Endothelial cell of umbilical vein (primary cell): ENCODE data around the gene DGKB. TPM values are rescaled to one million over a fixed set of nuclear protein-coding genes. Genes with fewer than 3 reads are reported as not detected.

Experiments used
- BruUV-seq: library from RNA; stranded (reverse); fragments of 400-500 nt; replicated peaks from 2 replicates; lab custom pipeline; 2021; lab: Mats Ljungman, UMichigan
- CTCF ChIA-PET: fragments of 300-600, 350-600 bp; sonication (Branson Sonifier 250); formaldehyde crosslinking; loops from one replicate; lab custom pipeline; 2021; ENCODE audit warnings: antibody characterized with exemption, inconsistent platforms; lab: Charles Lee
- POLR2A ChIA-PET: fragments of 300-600, 350-600 bp; sonication (Branson Sonifier 250); formaldehyde crosslinking; loops from one replicate; lab custom pipeline; 2021; ENCODE audit warnings: antibody characterized with exemption, inconsistent platforms; lab: Charles Lee
- DNase-seq: peaks from one replicate; pipeline ENCODE4 v3.0.0-alpha.2; 2011; ENCODE audit warnings: low read depth, low spot score
- FAIRE-seq: peaks from 2 replicates; lab custom pipeline; 2011; peaks lifted over from hg19 to GRCh38; lab: Jason Lieb, UNC
- H2AFZ ChIP-seq: 2 replicates; pipeline ENCODE4 v1.6.0; 2012; ENCODE audit warnings: low read depth, low read length, control low read depth, inconsistent platforms
- H3K27ac ChIP-seq: 2 replicates; pipeline ENCODE4 v1.5.1; 2011; ENCODE audit warnings: low read depth, mild to moderate bottlenecking, control low read depth, low read length, moderate library complexity; ENCODE audit not compliant: insufficient read depth
- H3K27me3 ChIP-seq, 2 experiments: 2 replicates each; pipeline versions ENCODE4 v1.6.0 to v1.6.1; 2011; ENCODE audit warnings: low read length in 2 of 2, mixed read lengths in 1 of 2; ENCODE audit not compliant: control insufficient read depth in 2 of 2, insufficient read depth in 2 of 2
- H3K36me3 ChIP-seq, 2 experiments: 2 replicates in 1 of 2; 3 replicates in 1 of 2; pipeline ENCODE4 v1.5.1; 2011; ENCODE audit warnings: low read length in 2 of 2, mild to moderate bottlenecking in 1 of 2, moderate library complexity in 1 of 2; ENCODE audit not compliant: control insufficient read depth in 2 of 2, insufficient read depth in 2 of 2; ENCODE audit errors: extremely low read depth in 1 of 2
- H3K4me1 ChIP-seq: 3 replicates; pipeline ENCODE4 v1.5.1; 2011; ENCODE audit warnings: mild to moderate bottlenecking, low read length; ENCODE audit not compliant: control insufficient read depth, insufficient read depth; ENCODE audit errors: extremely low read depth
- H3K4me2 ChIP-seq: 2 replicates; pipeline ENCODE4 v1.6.1; 2011; ENCODE audit warnings: low read length, control low read depth, mixed read lengths; ENCODE audit not compliant: insufficient read depth
- H3K4me3 ChIP-seq, 3 experiments: fragments of 200-600 bp in 1 of 3; sonication (generic), shearing (Covaris generic) in 1 of 3; replicated peaks in 1 of 3; 2 replicates each; pipeline ENCODE4 v1.5.1; 2011 to 2016; ENCODE audit warnings: control low read depth in 3 of 3, low read length in 3 of 3, mild to moderate bottlenecking in 2 of 3, inconsistent platforms in 1 of 3, low read depth in 1 of 3, moderate library complexity in 1 of 3; ENCODE audit not compliant: insufficient read depth in 1 of 3
- H3K79me2 ChIP-seq: 2 replicates; pipeline ENCODE4 v1.6.0; 2012; ENCODE audit warnings: low read length, inconsistent platforms; ENCODE audit not compliant: control insufficient read depth, insufficient read depth
- H3K9ac ChIP-seq: replicated peaks from 2 replicates; pipeline ENCODE3; 2011; ENCODE audit warnings: low read length, control low read depth; ENCODE audit not compliant: insufficient read depth; ENCODE audit errors: extremely low read depth
- H3K9me1 ChIP-seq: replicated peaks from 3 replicates; pipeline ENCODE4 v1.6.0; 2011; ENCODE audit warnings: mild to moderate bottlenecking, low read length; ENCODE audit not compliant: control insufficient read depth, insufficient read depth; ENCODE audit errors: extremely low read depth
- H3K9me3 ChIP-seq: replicated peaks from 2 replicates; pipeline ENCODE4 v1.5.1; 2012; ENCODE audit warnings: low read length, inconsistent platforms; ENCODE audit not compliant: control insufficient read depth, insufficient read depth
- H4K20me1 ChIP-seq: replicated peaks from 2 replicates; pipeline ENCODE3; 2011; ENCODE audit warnings: mild to moderate bottlenecking, low read length; ENCODE audit not compliant: control insufficient read depth, insufficient read depth; ENCODE audit errors: extremely low read depth
- EZH2 ChIP-seq: IDR thresholded peaks from 2 replicates; pipeline ENCODE4 v1.6.1; 2012; ENCODE audit warnings: borderline replicate concordance, low read depth, mild to moderate bottlenecking, moderate library complexity, low read length, inconsistent platforms; ENCODE audit not compliant: severe bottlenecking
- GATA2 ChIP-seq: IDR thresholded peaks from 2 replicates; pipeline ENCODE4 v1.7.0; 2011; ENCODE audit warnings: low read depth, mild to moderate bottlenecking, moderate library complexity, mixed read lengths, low read length; ENCODE audit not compliant: insufficient read length, insufficient read depth
- JUN ChIP-seq: IDR thresholded peaks from 2 replicates; pipeline ENCODE4 v1.6.1; 2011; ENCODE audit warnings: borderline replicate concordance, low read depth; ENCODE audit not compliant: insufficient read length, insufficient read depth
- POLR2A ChIP-seq: IDR thresholded peaks from 2 replicates; pipeline ENCODE4 v1.6.1; 2012; ENCODE audit warnings: low read depth, mild to moderate bottlenecking, control low read depth, low read length
- POLR2AphosphoS5 ChIP-seq: IDR thresholded peaks from 2 replicates; pipeline ENCODE4 v1.6.1; 2012; ENCODE audit warnings: low read depth, mild to moderate bottlenecking, control low read depth, low read length, moderate library complexity; ENCODE audit not compliant: insufficient read depth
- dilution Hi-C: fragments of 300-500 bp; cut with MboI; formaldehyde crosslinking; loops from one replicate; pipeline ENCODE4 v1.15.0; 2019; ENCODE audit warnings: low sequenced_read_pairs; ENCODE audit not compliant: extremely low pct_ligation_motif_present
- intact Hi-C: fragments of 100-400 bp; cut with micrococcal nuclease; formaldehyde crosslinking; loops from one replicate; pipeline ENCODE4 v1.10.0; 2022
- polyA plus RNA-seq, 4 experiments: library from polyadenylated mRNA; depleted of rRNA in 3 of 4; stranded (reverse) in 3 of 4; unstranded in 1 of 4; fragments of >200 nt; gene quantifications; 2 replicates each; pipeline versions ENCODE4 v1.2.1 to v1.2.3, GENCODE V29; 2011 to 2012; ENCODE audit warnings: missing spikeins in 1 of 4
- total RNA-seq: library from RNA; stranded (reverse); gene quantifications from 2 replicates; pipeline ENCODE4 v1.2.3, GENCODE V29; 2021
- TF ChIP-seq, protein P1 (sequence below), 2 donors: IDR thresholded peaks; 1 replicate in 1 of 2; 2 replicates in 1 of 2; pipeline ENCODE4 v1.5.1; 2011; ENCODE audit warnings: low read length in 2 of 2, mild to moderate bottlenecking in 2 of 2, moderate library complexity in 2 of 2, control low read depth in 1 of 2, inconsistent platforms in 1 of 2, low read depth in 1 of 2; ENCODE audit not compliant: insufficient read depth in 1 of 2; ENCODE audit errors: extremely low read depth in 1 of 2
- TF ChIP-seq, protein P2 (sequence below): IDR thresholded peaks from 2 replicates; pipeline ENCODE4 v1.6.1; 2011; ENCODE audit not compliant: insufficient read depth, insufficient read length

Gene DGKB
- total and polyA plus RNA-seq, 2 donors (not counting 3 experiments of a cell fraction or from before 2014, with no cell fraction given) = not detected

DNA sequence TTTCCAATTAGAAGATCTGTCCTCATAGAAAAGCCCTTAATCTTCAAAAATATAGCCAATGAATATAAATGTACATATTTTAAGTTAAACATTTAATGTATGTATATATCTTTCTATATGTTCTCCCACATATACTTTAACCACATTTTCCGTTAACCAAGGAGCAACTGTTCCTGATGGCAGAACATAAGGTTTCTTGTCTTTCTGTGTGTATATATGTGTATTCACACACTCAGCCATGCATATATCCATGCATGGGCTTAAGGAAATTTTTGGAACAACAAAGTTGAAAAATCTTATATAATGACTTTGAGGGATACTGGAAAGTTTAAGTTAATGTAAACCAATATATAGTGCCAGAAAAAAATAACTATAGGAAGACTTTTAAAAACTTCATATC is 274.0 kb downstream of the DGKB start:
- TF ChIP-seq GATA2 = no peak
- TF ChIP-seq POLR2AphosphoS5 = no peak
- no peak for TF ChIP-seq EZH2
- TF ChIP-seq, protein P1, sequence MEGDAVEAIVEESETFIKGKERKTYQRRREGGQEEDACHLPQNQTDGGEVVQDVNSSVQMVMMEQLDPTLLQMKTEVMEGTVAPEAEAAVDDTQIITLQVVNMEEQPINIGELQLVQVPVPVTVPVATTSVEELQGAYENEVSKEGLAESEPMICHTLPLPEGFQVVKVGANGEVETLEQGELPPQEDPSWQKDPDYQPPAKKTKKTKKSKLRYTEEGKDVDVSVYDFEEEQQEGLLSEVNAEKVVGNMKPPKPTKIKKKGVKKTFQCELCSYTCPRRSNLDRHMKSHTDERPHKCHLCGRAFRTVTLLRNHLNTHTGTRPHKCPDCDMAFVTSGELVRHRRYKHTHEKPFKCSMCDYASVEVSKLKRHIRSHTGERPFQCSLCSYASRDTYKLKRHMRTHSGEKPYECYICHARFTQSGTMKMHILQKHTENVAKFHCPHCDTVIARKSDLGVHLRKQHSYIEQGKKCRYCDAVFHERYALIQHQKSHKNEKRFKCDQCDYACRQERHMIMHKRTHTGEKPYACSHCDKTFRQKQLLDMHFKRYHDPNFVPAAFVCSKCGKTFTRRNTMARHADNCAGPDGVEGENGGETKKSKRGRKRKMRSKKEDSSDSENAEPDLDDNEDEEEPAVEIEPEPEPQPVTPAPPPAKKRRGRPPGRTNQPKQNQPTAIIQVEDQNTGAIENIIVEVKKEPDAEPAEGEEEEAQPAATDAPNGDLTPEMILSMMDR (IDR thresholded peaks at IDR 0.05; ENCODE audit: extremely low read depth in 1 of 2, insufficient read depth in 1 of 2, low read depth in 1 of 2, low read length in 2 of 2) = no peak
- no peak for TF ChIP-seq JUN
- TF ChIP-seq POLR2A = no peak
- TF ChIP-seq, protein P2, sequence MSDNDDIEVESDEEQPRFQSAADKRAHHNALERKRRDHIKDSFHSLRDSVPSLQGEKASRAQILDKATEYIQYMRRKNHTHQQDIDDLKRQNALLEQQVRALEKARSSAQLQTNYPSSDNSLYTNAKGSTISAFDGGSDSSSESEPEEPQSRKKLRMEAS = no peak
- Histone ChIP-seq H4K20me1 (no peaks in the 10 kb centered on the region), H3K4me1 (no peaks in the 10 kb centered on the region), H3K9me3 (no peaks in the 10 kb centered on the region), H2AFZ (no peak overlapping the region), H3K27ac (no peak overlapping the region), H3K79me2 (no peaks in the 10 kb centered on the region), H3K27me3 (no peaks in the 10 kb centered on the region), H3K9me1 (no peaks in the 10 kb centered on the region), H3K9ac (no peak overlapping the region), H3K4me3 (no peak overlapping the region), H3K36me3 (no peaks in the 10 kb centered on the region), H3K4me2 (no peak overlapping the region)
- no peak for FAIRE-seq
- BruUV-seq = no TSS peak
- no peak for DNase-seq
- ChIA-PET POLR2A (no interaction called here), CTCF (no interaction called here)
- intact Hi-C loops (no loop called here), dilution Hi-C loops (no loop called here)
